Stimulated activated CD4-positive, alpha-beta T cell treated with anti-CD3 and anti-CD28 coated beads, Interleukin-4, amount 100 ng/mL, for 1 hour (primary cell): ENCODE measurements around the gene SERPINA10.
"Not testable (repeated sequence)": the region's sequence is repeated elsewhere in the genome, so short reads cannot be mapped to it uniquely, and the experiment has no call there.

Experiments used
- DNase-seq: peaks from one replicate; pipeline ENCODE4 v3.0.0-alpha.2; 2020

Gene SERPINA10

GRCh38 chr14:94313991-94314655 lies 21.1 kb upstream of the SERPINA10 start:
- DNase-seq: no peak

- DNase-seq: no peak
Observed at GRCh38 chr14:94312481-94313246, 19.6 kb upstream of the SERPINA10 start.

- DNase-seq: no peak
Observed at GRCh38 chr14:94310248-94310647, 17.2 kb upstream of the SERPINA10 start.

GRCh38 chr14:94309721-94310120 lies 16.7 kb upstream of the SERPINA10 start:
- DNase-seq: no peak

- DNase-seq: no peak
Observed at GRCh38 chr14:94307410-94307992, 14.4 kb upstream of the SERPINA10 start.

GRCh38 chr14:94306047-94306978 lies 13.2 kb upstream of the SERPINA10 start:
- DNase-seq: no peak

- no peak for DNase-seq
Observed at GRCh38 chr14:94305620-94306019, 12.6 kb upstream of the SERPINA10 start.

GRCh38 chr14:94304243-94304642 lies 11.2 kb upstream of the SERPINA10 start:
- DNase-seq: no peak

GRCh38 chr14:94303111-94303510 lies 10.0 kb upstream of the SERPINA10 start:
- no peak for DNase-seq

- DNase-seq: no peak
Observed at GRCh38 chr14:94298130-94298529, 5.1 kb upstream of the SERPINA10 start.

- DNase-seq: not testable (repeated sequence)
Observed at GRCh38 chr14:94296181-94296545, 3.1 kb upstream of the SERPINA10 start.

- DNase-seq: no peak
Observed at GRCh38 chr14:94295360-94296180, 2.5 kb upstream of the SERPINA10 start.

GRCh38 chr14:94293578-94293924 lies 483 bp upstream of the SERPINA10 start:
- DNase-seq: no peak

GRCh38 chr14:94292526-94292871 lies 569 bp downstream of the SERPINA10 start:
- DNase-seq: no peak

- DNase-seq: no peak
Observed at GRCh38 chr14:94291906-94292525, 1.1 kb downstream of the SERPINA10 start.

- no peak for DNase-seq
Observed at GRCh38 chr14:94291159-94291905, 1.7 kb downstream of the SERPINA10 start.

- no peak for DNase-seq
Observed at GRCh38 chr14:94290197-94290596, 2.9 kb downstream of the SERPINA10 start.

GRCh38 chr14:94288610-94289465 lies 4.2 kb downstream of the SERPINA10 start:
- DNase-seq: no peak

- no peak for DNase-seq
Observed at GRCh38 chr14:94285158-94285557, 7.9 kb downstream of the SERPINA10 start.

GRCh38 chr14:94284221-94284620 lies 8.8 kb downstream of the SERPINA10 start:
- no peak for DNase-seq
